Measurements from ENCODE around the gene EDEM1.
"Not testable (repeated sequence)": the region's sequence is repeated elsewhere in the genome, so short reads cannot be mapped to it uniquely, and the experiment has no call there.

EDEM1 gene

GRCh38 chr3:5179036-5179435 is 8.5 kb upstream of the EDEM1 start:
- not testable (repeated sequence) for DNase-seq

DNA sequence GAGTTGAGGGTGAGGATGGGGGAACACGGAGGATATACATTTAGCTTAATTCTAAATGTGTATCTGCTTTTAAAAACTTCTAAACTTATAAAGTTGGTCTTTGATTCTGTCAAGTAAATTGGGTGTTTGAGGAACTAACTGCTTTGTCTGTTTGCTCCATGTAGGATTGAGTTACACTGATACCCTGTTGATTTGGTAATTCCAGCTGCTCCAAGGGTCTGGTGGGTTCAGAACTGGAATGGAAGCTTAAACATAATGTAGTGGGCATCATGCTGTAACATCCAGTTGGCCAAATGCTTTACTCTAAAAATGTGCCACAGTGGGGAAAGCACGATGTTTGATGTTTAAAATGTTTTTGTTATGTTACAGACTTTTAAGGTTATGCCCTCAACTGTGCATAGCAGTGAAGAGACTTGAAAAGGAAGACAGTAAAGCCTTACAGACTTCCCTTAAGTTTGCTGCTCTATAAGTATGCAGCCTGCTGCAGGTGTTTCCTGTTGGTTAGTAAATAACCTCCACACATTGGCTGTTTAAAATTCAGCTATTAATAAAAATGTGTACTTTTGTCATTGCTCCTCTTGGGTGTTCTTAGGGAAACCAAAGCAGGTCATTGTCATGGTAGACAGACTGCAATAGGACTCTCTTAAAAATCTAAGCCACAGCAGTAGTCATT is 5.9 kb upstream of the EDEM1 start:
- no peak for DNase-seq

GRCh38 chr3:5183714-5184113 is 3.8 kb upstream of the EDEM1 start:
- not testable (repeated sequence) for DNase-seq

DNA sequence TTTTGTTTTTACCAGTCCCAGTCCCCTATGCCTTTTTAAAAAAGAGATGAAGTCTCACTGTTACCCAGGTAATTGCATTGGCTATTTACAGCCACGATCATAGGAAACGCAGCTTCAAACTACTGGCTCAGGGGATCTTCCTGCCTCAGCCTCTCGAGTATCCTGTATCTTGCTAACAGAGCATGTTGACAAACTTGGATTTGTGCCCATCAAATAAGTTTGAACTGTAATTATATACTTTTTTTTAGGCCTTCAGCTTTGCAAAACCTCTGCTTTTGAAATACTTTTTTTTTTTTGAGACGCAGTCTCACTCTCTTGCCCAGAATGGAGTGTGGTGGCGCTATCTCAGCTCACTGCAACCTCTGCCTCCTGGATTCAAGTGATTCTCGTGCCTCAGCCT is 3.0 kb upstream of the EDEM1 start:
- no peak for DNase-seq

DNA sequence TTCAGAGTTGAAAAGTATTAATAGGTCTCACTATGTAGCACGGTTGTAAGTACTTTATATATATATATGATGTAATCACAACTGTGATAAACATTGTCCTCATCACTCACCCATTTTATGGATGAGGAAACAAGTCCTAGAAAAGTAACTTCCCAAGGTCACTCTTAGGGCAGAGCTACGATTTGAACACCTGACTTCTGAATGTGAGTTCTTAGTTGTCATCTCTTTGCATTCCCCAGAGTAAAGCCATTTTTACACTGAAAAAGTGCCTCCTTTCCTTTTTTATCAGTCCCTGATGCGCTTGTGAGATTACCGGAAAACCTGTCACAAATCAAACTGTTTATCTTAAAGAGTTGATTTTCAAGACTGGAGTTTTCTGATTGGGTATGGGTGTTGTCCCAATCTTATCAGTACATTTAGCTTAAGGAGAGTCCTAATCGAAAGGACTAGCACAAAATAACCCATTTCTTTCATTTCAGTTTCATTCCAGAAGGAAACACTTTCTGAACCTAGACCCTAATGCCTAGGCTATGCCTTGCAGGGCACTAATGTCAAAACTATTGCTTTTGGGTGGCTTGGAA is 2.3 kb upstream of the EDEM1 start:
- DNase-seq, result no peak

DNA sequence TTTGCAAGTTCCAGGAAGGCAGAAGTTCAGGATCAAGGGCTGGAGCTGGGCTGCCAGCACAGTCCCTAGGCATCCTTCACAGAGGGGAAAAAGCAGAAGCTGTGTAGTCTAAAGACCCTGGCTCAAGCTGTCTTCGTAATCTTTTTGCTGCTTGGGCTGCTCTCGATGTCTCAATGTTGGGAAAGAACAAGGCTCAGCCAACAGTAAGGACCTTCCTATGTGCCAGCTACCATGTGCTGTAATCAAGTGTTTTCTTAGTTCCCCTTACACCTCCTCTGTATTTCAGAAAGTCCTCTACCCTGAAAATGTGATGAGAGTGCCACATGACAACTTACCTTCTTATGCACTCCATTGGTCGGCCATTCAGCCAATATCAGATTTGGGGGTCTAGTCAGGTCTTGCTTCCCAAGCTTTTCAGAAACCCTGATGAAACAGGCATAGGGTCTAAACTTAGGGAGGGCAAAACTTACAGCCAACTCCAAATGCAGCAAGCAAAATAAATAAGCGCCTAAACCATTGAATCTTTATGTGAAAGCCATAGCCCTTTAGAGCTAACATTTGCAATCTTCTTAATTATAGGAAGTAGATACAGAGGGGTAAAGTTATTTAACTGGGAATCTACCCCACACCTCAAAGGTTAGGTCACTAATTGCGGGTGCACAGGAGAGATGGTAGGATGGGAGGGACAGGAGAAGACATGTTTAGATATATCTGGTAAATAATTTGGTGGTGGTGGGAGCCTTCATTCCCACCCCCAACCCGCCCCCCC is 1.2 kb upstream of the EDEM1 start:
- no peak for DNase-seq

DNA sequence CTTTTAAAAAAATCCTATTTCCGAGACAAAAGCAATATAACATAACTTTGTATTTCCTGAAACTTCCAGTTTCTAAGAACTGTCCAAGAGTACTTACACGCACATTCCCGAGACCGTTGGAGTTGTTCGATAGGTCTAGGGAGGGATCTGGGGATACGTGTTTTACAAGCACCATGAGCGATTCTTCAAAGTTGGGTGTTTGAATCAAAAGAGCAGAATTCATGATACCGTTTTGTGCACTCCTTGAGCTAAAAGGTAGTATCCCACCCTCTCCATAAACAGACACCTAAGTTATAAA is 700 bp upstream of the EDEM1 start:
- DNase-seq, result no peak

DNA sequence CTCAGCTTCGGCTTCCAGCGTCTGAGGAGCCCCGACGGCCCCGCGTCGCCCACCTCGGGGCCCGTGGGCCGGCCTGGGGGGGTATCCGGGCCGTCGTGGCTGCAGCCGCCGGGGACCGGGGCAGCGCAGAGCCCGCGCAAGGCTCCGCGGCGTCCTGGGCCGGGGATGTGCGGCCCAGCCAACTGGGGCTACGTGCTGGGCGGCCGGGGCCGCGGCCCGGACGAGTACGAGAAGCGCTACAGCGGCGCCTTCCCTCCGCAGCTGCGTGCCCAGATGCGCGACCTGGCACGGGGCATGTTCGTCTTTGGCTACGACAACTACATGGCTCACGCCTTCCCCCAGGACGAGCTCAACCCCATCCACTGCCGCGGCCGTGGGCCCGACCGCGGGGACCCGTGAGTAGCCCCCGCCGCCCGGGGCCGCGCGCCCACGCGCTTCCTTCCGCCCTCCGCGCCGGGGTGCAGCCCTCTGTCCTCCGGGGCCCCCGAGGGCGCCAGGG is 462 bp downstream of the EDEM1 start:
- DNase-seq, result no peak

DNA sequence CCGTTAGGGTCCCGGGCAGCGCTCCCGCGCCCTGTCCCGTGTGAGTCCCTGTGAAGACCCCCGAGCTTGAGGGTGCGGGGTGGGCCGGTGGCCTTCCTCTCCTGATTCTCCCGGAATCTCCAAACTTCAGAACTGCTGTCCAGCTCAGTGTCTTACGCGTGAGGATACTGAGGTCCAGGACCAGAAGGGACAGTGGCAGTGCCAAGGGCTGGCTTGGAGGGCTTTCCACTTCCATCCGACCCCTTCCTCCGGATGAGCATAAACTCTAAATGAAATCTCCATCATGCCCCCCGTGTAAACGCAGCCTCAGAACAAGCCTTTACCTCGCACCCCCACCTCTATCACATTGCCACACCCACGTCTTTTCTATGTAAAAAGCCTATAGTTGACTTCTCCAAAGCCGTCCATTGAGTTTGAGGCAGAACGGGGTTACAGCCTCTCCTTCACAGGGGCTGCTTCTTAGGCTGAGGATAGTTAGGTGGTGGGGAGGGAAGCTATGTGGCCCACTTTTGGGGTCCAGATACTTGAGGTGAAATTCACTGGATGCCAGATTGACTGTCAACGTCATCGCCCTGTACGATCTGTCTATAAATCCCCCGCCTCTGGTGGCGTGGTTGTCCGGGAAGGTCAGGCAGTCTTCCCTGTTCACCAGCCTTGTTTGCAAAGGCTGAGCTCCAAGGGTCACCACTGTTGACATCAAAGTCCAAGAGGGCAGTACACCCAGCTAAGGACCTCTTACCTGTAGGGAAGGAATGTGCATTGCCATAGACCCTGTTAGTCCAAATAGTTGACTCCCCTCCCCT is 1.1 kb downstream of the EDEM1 start:
- DNase-seq, result no peak

GRCh38 chr3:5190147-5190791 is 2.8 kb downstream of the EDEM1 start:
- DNase-seq, result no peak

- no peak for DNase-seq
Observed at GRCh38 chr3:5191555-5192304, 4.2 kb downstream of the EDEM1 start.

DNA sequence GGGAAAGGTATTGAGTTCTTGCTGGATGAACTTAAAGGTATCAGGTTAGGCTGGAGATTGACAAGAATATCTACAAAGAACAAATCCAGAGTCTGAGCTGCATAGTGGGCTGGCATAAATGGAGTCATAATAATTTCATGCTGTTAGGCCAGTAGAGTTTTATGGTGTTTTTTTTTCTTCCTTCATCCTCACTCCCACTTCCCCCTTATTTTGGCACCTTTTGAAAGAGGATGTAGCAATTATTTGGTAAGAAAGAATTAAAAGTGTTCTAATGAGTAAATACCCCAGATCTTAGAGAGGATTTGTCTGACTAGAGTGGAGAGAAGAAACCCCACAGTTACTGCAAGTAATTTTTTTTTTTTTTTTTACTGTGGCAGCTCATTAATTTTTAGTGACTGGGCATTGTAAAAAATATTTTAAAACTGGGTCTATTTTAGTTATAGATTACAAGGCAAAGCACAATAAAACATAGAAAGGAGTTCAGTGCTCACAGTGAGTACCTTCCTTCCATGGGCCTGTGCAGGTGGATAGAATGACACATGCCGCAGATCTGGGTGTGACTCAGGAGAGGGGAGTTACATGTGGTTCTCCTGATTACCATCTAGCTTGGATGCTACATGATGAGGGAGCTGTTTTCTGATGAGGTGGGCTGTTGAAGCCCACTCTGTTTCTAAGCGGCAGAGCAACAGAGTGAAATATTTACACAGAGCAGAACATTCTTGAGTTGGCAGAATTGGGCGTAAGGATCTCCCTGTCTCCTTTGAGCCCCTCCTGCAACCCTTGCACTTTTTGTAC is 5.3 kb downstream of the EDEM1 start:
- no peak for DNase-seq

GRCh38 chr3:5194341-5194740 is 6.8 kb downstream of the EDEM1 start:
- no peak for DNase-seq

DNA sequence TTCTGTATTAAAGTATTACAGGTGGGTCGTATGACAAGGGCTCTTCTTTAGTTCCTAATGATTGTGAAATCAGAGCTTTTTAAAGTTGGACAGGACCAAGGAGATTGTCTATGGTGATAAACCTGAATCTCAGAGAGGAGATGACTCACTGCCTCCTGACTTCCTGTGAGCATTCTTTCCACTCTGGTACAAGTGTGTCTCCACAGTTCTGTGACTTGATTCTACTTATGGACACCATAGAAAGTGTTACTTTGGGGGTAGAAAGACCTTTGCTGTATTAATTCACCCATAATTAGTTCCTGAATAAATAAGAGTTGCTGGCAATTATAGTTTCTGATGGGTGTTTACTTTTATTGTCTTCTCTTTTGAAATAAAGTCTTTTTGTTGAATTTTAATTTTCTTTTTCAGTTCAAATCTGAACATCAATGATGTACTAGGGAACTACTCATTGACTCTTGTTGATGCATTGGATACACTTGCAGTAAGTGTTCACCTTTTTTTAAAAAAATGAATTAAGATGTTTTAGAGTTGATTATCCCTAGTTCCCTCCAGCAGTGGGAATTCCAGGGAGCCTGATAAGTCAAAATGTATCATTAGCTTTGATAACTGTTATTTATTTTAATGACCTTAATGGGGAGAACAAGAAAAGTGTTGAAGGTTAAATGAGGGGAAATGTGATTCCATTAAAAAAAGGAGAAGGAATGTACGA is 7.4 kb downstream of the EDEM1 start:
- DNase-seq, result no peak

DNA sequence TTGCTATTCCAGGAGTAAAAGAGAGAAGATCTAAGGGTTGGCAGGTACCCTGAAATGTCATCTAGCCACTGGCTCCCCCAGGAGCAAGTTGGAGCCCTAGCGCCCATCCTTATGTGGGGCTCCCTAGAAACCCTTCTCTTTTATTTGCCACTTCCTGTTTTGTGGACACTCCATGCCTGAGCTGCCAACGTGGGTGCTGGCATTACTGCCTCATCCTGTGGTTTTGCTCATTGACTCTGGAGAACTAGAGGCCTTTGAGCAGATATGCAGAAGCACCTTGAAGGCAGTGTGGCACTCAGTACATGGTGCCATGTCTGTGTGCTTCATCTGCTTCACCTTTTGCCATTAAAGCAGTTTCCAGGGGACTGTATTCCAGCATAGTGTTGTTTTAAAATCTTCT is 8.1 kb downstream of the EDEM1 start:
- no peak for DNase-seq

GRCh38 chr3:5197022-5197421 is 9.5 kb downstream of the EDEM1 start:
- no peak for DNase-seq

- DNase-seq, result no peak
Observed at GRCh38 chr3:5197470-5198312, 10.2 kb downstream of the EDEM1 start.

DNA sequence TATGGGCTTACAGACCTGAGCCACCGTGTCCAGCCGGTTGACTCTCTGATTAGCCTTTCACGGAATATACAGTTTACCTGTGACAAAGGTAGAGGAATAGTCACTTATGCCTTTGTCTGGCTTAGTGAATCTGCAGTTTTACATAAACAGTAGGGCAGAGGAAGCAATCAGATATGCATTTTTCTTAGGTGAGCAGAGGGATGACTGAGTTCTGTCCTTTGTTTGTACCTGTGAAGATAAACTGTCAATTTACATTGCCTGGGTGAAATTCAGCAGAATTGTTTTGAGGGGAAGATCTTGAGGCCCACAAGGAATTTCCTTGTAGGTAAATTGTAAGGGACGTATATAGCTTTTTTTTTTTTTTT is 10.8 kb downstream of the EDEM1 start:
- DNase-seq, result no peak

DNA sequence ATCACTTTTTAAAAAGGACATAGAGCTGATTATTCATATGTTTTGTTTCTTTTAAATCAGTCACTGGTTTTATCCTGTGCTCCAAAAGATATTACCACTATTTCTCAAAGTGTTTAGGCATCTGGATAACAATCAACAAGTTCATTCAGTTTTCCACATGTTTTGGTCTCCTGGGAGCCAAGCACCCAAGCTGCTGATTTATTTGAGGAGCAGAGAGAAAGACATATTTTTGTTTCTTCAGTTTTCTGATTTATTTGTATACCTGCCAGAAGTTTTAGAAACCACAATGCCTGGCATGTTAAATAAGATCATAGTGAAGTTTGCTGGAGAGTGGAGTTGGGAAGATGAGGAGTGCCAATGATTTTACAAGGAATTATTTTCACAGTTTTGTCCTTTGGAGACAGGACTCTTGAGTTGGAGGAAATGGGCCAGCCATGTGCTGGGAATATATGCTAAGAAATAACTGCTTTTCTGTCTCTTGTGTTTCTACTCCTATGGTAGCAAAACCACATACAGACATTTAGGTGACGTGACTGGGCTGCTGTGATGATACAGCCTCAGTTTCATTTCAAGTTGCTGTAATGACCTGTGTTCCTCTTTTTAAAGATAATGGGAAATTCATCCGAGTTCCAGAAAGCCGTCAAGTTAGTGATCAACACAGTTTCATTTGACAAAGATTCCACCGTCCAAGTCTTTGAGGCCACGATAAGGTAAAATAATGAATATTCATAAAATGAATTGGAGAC is 11.7 kb downstream of the EDEM1 start:
- no peak for DNase-seq

Measured in SHP77 treated with DMSO at 0.1 percent for 48 hours (cell line).